ENCODE results near the gene CALD1.

DNA sequence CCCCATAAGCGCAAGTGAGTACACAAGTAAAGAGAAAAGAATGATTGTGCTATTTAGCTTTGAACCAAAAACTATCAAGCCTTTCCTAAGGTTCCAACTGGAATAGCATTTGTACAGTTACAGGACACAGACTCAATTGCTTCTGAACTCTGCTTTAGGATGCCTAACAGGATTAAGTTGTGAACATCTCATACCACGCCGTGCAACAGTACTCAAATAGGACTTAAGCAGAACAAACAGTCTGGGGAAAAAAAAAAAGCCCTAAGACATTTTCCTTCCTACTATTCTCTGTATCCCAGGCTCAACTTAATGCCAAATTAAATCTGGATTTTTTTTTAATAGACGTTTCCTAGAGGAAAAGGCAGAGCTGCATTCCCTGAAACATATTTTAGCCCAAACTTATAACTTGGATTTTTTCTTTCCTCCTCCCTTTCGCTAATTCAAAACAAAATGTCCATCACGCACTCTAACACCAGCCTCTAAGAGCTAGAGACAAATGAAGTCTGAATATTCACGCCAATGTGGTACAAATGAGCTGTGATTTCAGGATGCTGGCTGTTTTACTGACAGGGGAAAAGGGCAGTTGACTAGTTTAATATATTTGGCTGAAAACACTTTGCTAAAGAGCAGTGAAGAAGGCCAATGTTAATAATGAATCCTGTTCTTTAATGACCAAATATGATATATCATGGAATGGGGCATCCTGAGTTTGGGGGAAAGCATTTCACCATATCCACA lies 68.6 kb downstream of the CALD1 start:
- TF ChIP-seq POLR2A (IDR thresholded peaks at IDR 0.05) (no peak), CTCF (IDR thresholded peaks at IDR 0.05) (no peak)

Measured in prostate gland (tissue), 2 donors.